ENCODE data around the gene TCP11. TPM values are rescaled to one million over a fixed set of nuclear protein-coding genes. Genes with fewer than 3 reads are reported as not detected.

TCP11 gene
- total RNA-seq, 1 experiment from 2014 or later: not detected

GRCh38 chr6:35185302-35185681, 44.2 kb upstream of the TCP11 start:
- Histone ChIP-seq H3T11ph (ENCODE audit: low read length) (no peak overlapping the region), H3K9me3 (ENCODE audit: control insufficient read depth, low read depth, low read length) (no peaks in the 10 kb centered on the region), H2BK120ac (ENCODE audit: low read depth, low read length, poor library complexity, severe bottlenecking) (no peak overlapping the region), H4K20me1 (ENCODE audit: control insufficient read depth, insufficient read depth, insufficient read length) (no peaks in the 10 kb centered on the region), H3K4me1 (ENCODE audit: insufficient read depth, low read length) (no peaks in the 10 kb centered on the region), H2AFZ (ENCODE audit: low read length) (no peak overlapping the region), H3K9ac (ENCODE audit: extremely low read depth, insufficient read length, low read length) (no peak overlapping the region), H3K14ac (ENCODE audit: insufficient read depth, low read length) (no peak overlapping the region; the same call in 1 of the 2 replicates), H3K27ac (ENCODE audit: insufficient read length, low read depth, low read length) (no peak overlapping the region), H3K56ac (ENCODE audit: insufficient read length, low read depth, low read length) (no peak overlapping the region), H3K79me2 (ENCODE audit: insufficient read depth, low read length) (no peaks in the 10 kb centered on the region), H4K91ac (ENCODE audit: insufficient read length, low read depth, low read length) (no peak overlapping the region), H3K4ac (ENCODE audit: low read depth, low read length) (no peak overlapping the region), H2BK12ac (ENCODE audit: insufficient read length, low read depth, low read length) (no peak overlapping the region), H3K79me1 (ENCODE audit: insufficient read depth, low read depth, low read length, poor library complexity, severe bottlenecking) (no peaks in the 10 kb centered on the region), H2BK15ac (ENCODE audit: low read depth, low read length) (no peak overlapping the region), H2AK5ac (ENCODE audit: insufficient read length, low read length) (no peak overlapping the region), H3K27me3 (ENCODE audit: insufficient read depth, low read length) (no peaks in the 10 kb centered on the region), H3K23me2 (ENCODE audit: insufficient read length, low read depth, low read length, poor library complexity, severe bottlenecking) (no peaks in the 10 kb centered on the region), H3K18ac (ENCODE audit: insufficient read length, low read depth, low read length) (no peak overlapping the region), H2BK20ac (ENCODE audit: low read depth, low read length, poor library complexity, severe bottlenecking) (no peak overlapping the region), H3K4me2 (ENCODE audit: insufficient read depth, insufficient read length, low read length) (no peak overlapping the region), H2BK5ac (ENCODE audit: insufficient read length, low read length) (no peak overlapping the region), H3K23ac (ENCODE audit: insufficient read length, low read depth, low read length) (no peak overlapping the region), H4K8ac (replicated peaks; ENCODE audit: insufficient read length, low read depth, low read length) (no peak overlapping the region), H4K5ac (ENCODE audit: insufficient read length, low read depth, low read length) (no peak overlapping the region)
- peaks cover 0 to 3% of the 10 kb centered on the region in 2 experiments; a peak in 1 of 5 replicates for H3K9me3 Mint-ChIP-seq
- H3K4me1 Mint-ChIP-seq: peaks cover 0 to 9% of the 10 kb centered on the region in 2 experiments; a peak in 3 of 4 replicates
- no peak for TF ChIP-seq CTCF (conservative IDR thresholded peaks at IDR 0.05)
- H3K27me3 Mint-ChIP-seq (ENCODE audit: low read depth): peaks cover 23% of the 10 kb centered on the region
- no CpG with 5 or more reads among the region's 6 CpGs for WGBS (ENCODE audit: extremely low coverage, insufficient read length, low lambda C conversion rate)
- no peak overlapping the region for H3K4me3 Mint-ChIP-seq
- H3K36me3 Mint-ChIP-seq (ENCODE audit: insufficient read depth in 1 of 3, low read depth in 3 of 3): no peaks in the 10 kb centered on the region
- no peak for DNase-seq
- no peak overlapping the region for H3K27ac Mint-ChIP-seq
